ENCODE results near the gene NPHP4. TPM values are rescaled to one million over a fixed set of nuclear protein-coding genes. Genes with fewer than 3 reads are reported as not detected.

Gene NPHP4
- total RNA-seq, 1 experiment from 2014 or later = 20.0 TPM

GRCh38 chr1:5815716-5816115 is 176.5 kb downstream of the NPHP4 start:
- Histone ChIP-seq H3K4me2 (ENCODE audit: low read length) (no peak overlapping the region), H3K27me3 (ENCODE audit: insufficient read depth, low read length) (peaks cover 23% of the 10 kb centered on the region), H3K9ac (ENCODE audit: low read length) (no peak overlapping the region), H3K4me3 (replicated peaks in 1 of 2; ENCODE audit: low read depth in 1 of 2, low read length in 2 of 2) (no peak overlapping the region), H4K20me1 (ENCODE audit: insufficient read depth) (no peaks in the 10 kb centered on the region), H2AFZ (ENCODE audit: low read depth, low read length, poor library complexity, severe bottlenecking) (no peak overlapping the region), H3K9me2 (ENCODE audit: insufficient read depth) (no peaks in the 10 kb centered on the region), H3K79me2 (ENCODE audit: insufficient read depth, low read length) (no peaks in the 10 kb centered on the region), H3K36me3 (ENCODE audit: control insufficient read depth in 1 of 2, insufficient read depth in 2 of 2, low read length in 2 of 2) (no peaks in the 10 kb centered on the region), H3K9me3 (ENCODE audit: control insufficient read depth in 1 of 2, insufficient read depth in 1 of 2, low read depth in 1 of 2, low read length in 2 of 2) (no peaks in the 10 kb centered on the region), H3K27ac (ENCODE audit: low read depth, low read length) (no peak overlapping the region), H3K4me1 (ENCODE audit: control insufficient read depth in 1 of 2, insufficient read depth in 2 of 2, low read length in 2 of 2) (no peaks in the 10 kb centered on the region)
- ChIA-PET CTCF (no interaction called here), POLR2A (no interaction called here), RAD21 (ENCODE audit: low non-redundant PET in 1 of 2, low total read pairs in 2 of 2, uncharacterized antibody in 2 of 2, unreplicated experiment in 2 of 2) (no interaction called here)
- TF ChIP-seq CEBPB (IDR thresholded peaks at IDR 0.05; ENCODE audit: low read depth) = no peak
- no peak for ATAC-seq
- BruUV-seq (replicated peaks) = no TSS peak
- intact Hi-C loops (cut with micrococcal nuclease) = no loop called here
- no peak for DNase-seq (ENCODE audit: low read depth, low spot score)

DNA sequence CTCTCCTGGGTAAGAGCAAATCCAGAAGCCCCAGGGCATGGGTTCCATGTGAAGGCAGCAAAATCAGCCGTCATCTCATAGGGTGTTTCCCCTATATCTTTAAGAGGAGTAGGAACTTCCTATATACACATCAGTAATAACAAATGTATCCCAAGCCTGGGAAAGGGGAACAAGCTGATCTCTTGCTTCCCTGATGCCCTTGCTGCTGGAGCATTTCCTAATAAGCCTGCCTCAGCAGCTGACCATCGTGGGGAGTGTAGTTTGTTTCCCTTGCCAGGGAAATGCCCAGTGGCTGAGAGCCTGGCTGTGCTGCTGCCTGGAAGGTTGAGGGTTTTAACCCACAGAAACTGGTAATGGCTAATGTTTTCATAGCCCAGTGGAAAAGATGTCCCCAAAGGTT is 177.0 kb downstream of the NPHP4 start:
- H3K9ac ChIP-seq (ENCODE audit: low read length) = no peak overlapping the region
- no peak overlapping the region for H2AFZ ChIP-seq (ENCODE audit: low read depth, low read length, poor library complexity, severe bottlenecking)
- peaks cover 20% of the 10 kb centered on the region for H3K27me3 ChIP-seq (ENCODE audit: insufficient read depth, low read length)
- no peaks in the 10 kb centered on the region for H3K4me1 ChIP-seq (ENCODE audit: control insufficient read depth in 1 of 2, insufficient read depth in 2 of 2, low read length in 2 of 2)
- no peak for DNase-seq (ENCODE audit: low read depth, low spot score)
- intact Hi-C loops (cut with micrococcal nuclease) = no loop called here
- H3K9me2 ChIP-seq (ENCODE audit: insufficient read depth) = no peaks in the 10 kb centered on the region
- no peaks in the 10 kb centered on the region for H3K79me2 ChIP-seq (ENCODE audit: insufficient read depth, low read length)
- H3K4me3 ChIP-seq (replicated peaks in 1 of 2; ENCODE audit: low read depth in 1 of 2, low read length in 2 of 2) = no peak overlapping the region
- no peaks in the 10 kb centered on the region for H3K36me3 ChIP-seq (ENCODE audit: control insufficient read depth in 1 of 2, insufficient read depth in 2 of 2, low read length in 2 of 2)
- H3K9me3 ChIP-seq (ENCODE audit: control insufficient read depth in 1 of 2, insufficient read depth in 1 of 2, low read depth in 1 of 2, low read length in 2 of 2) = no peaks in the 10 kb centered on the region
- ChIA-PET POLR2A (no interaction called here), CTCF (no interaction called here), RAD21 (ENCODE audit: low non-redundant PET in 1 of 2, low total read pairs in 2 of 2, uncharacterized antibody in 2 of 2, unreplicated experiment in 2 of 2) (no interaction called here)
- no peak overlapping the region for H3K4me2 ChIP-seq (ENCODE audit: low read length)
- BruUV-seq (replicated peaks) = no TSS peak
- H4K20me1 ChIP-seq (ENCODE audit: insufficient read depth) = no peaks in the 10 kb centered on the region
- ATAC-seq = no peak
- TF ChIP-seq JUND (IDR thresholded peaks at IDR 0.05) = no peak
- no peak overlapping the region for H3K27ac ChIP-seq (ENCODE audit: low read depth, low read length)

DNA sequence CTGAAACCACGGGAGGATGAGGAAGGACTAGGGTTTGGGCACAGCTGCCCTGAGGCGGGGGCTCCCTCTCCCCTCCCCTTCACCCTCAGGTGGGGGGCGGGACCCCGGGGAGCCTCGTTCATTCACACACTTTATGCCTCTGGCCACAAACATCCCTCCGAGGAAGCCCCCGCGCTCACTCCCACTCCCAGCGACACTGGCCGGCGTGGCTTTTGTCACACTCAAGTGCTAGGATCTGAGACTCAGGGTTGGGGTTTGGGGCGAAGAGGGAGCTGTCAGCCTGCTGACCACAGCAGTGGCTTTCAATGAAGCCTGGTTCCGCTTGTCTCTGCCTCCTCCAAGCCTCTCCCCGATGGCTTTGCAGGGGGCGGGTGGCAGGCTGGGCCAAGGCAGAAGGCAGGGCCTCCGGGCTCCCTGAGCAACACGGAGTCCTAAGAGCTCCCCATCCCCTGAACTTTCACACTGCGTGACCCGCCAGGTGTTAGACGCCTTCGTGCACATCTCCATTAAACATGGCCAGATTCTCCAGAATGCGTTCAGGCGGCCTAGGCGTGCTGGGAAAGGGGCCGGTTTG is 178.1 kb downstream of the NPHP4 start:
- Histone ChIP-seq H2AFZ (ENCODE audit: low read depth, low read length, poor library complexity, severe bottlenecking) (no peak overlapping the region), H3K27me3 (ENCODE audit: insufficient read depth, low read length) (peaks cover 20% of the 10 kb centered on the region), H4K20me1 (ENCODE audit: insufficient read depth) (no peaks in the 10 kb centered on the region), H3K4me2 (ENCODE audit: low read length) (no peak overlapping the region), H3K79me2 (ENCODE audit: insufficient read depth, low read length) (no peaks in the 10 kb centered on the region), H3K27ac (ENCODE audit: low read depth, low read length) (no peak overlapping the region), H3K9ac (ENCODE audit: low read length) (no peak overlapping the region), H3K4me3 (replicated peaks in 1 of 2; ENCODE audit: low read depth in 1 of 2, low read length in 2 of 2) (no peak overlapping the region), H3K4me1 (ENCODE audit: control insufficient read depth in 1 of 2, insufficient read depth in 2 of 2, low read length in 2 of 2) (no peaks in the 10 kb centered on the region), H3K9me2 (ENCODE audit: insufficient read depth) (no peaks in the 10 kb centered on the region), H3K9me3 (ENCODE audit: control insufficient read depth in 1 of 2, insufficient read depth in 1 of 2, low read depth in 1 of 2, low read length in 2 of 2) (no peaks in the 10 kb centered on the region), H3K36me3 (ENCODE audit: control insufficient read depth in 1 of 2, insufficient read depth in 2 of 2, low read length in 2 of 2) (no peaks in the 10 kb centered on the region)
- DNase-seq (ENCODE audit: low read depth, low spot score) = no peak
- TF ChIP-seq ZNF274 (IDR thresholded peaks at IDR 0.05; ENCODE audit: low read depth, low read length) (no peak), ATF3 (IDR thresholded peaks at IDR 0.05) (no peak), POLR2AphosphoS5 (IDR thresholded peaks at IDR 0.05; ENCODE audit: low read depth, low read length) (no peak), EGR1 (IDR thresholded peaks at IDR 0.05; ENCODE audit: low read depth) (no peak), RAD21 (IDR thresholded peaks at IDR 0.05; ENCODE audit: low read depth) (no peak)
- CTCF ChIA-PET = no interaction called here
- intact Hi-C loops (cut with micrococcal nuclease) = no loop called here
- POLR2A ChIA-PET = no interaction called here
- ATAC-seq = no peak
- RAD21 ChIA-PET (ENCODE audit: low non-redundant PET in 1 of 2, low total read pairs in 2 of 2, uncharacterized antibody in 2 of 2, unreplicated experiment in 2 of 2) = no interaction called here
- BruUV-seq (replicated peaks) = no TSS peak
